Gastroesophageal sphincter (tissue), 3 donors: ENCODE results near the gene AACS.

ENCODE experiments used
- CTCF ChIP-seq, 4 experiments: fragments of 200-600 bp in 2 of 4; fragments of 450-650 bp in 2 of 4; sonication (generic) in 1 of 4; IDR thresholded peaks; one replicate each; pipeline ENCODE4 v1.5.1; 2017 to 2019; ENCODE audit warnings: antibody characterized with exemption in 4 of 4, mild to moderate bottlenecking in 2 of 4, moderate library complexity in 2 of 4
- EP300 ChIP-seq: sonication (generic); formaldehyde crosslinking; IDR thresholded peaks from one replicate; pipeline ENCODE4 v1.6.1; 2017; ENCODE audit warnings: antibody characterized with exemption, mild to moderate bottlenecking
- POLR2A ChIP-seq, 2 donors: fragments of 450-650 bp; IDR thresholded peaks; one replicate each; pipeline ENCODE4 v1.6.1; 2017; ENCODE audit warnings: antibody characterized with exemption in 2 of 2, mild to moderate bottlenecking in 2 of 2, moderate library complexity in 1 of 2
- POLR2AphosphoS5 ChIP-seq: sonication (generic); formaldehyde crosslinking; IDR thresholded peaks from one replicate; pipeline ENCODE4 v1.6.1; 2017; ENCODE audit warnings: antibody characterized with exemption

- TF ChIP-seq CTCF (IDR thresholded peaks at IDR 0.05) (no peak), POLR2A (IDR thresholded peaks at IDR 0.05) (no peak), EP300 (no peak), POLR2AphosphoS5 (no peak)
Observed at GRCh38 chr12:125110641-125111360, 45.6 kb downstream of the AACS start.
